Liver (tissue), 5 donors: ENCODE data around the gene VTCN1. TPM values are rescaled to one million over a fixed set of nuclear protein-coding genes. Genes with fewer than 3 reads are reported as not detected.

Experiments used
- polyA plus RNA-seq, 2 donors: library from polyadenylated mRNA; stranded (reverse) in 1 of 2; unstranded in 1 of 2; fragments of 200-250 nt in 1 of 2; fragments of >200 nt in 1 of 2; fragmentation: Nextera tagmentation in 1 of 2; extraction: Ambion mirVana in 1 of 2; gene quantifications; one replicate each; pipeline versions ENCODE4 v1.2.1 to v1.2.3, GENCODE V29; 2013 to 2015
- small RNA-seq: library from RNA; depleted of rRNA; stranded (forward); fragments of <200 nt; gene quantifications from one replicate; pipeline ENCODE3, GENCODE V24; 2014
- total RNA-seq, 2 donors: library from RNA; depleted of rRNA; stranded (reverse); fragments of >200 nt; gene quantifications; one replicate each; pipeline ENCODE4 v1.2.3, GENCODE V29; 2014
- donor health status: healthy.
- donor health status: healthy.
- donor health status: healthy.

VTCN1 gene
- total and polyA plus RNA-seq, 4 donors = 0.28 to 1.0 (median 0.45) TPM

Small RNA genes lying within 50 kb of the gene (small RNA-seq; reads per million reads assigned to genes)
- gene MIR942 (0.86 reads per million, percentile 74 among the genes with 10 or more reads in this experiment), gene RF00017 (not detected)

Other genes with a start within 250 kb of the VTCN1 start
- gene CD101, start 209.2 kb downstream of the VTCN1 start, total RNA-seq = 1 to 10 TPM; 1.0 to 2.0 TPM
- under 1 TPM; 0.24 to 0.29 TPM for gene CD101, start 209.2 kb downstream of the VTCN1 start, polyA plus RNA-seq
- 10 to 100 TPM in 1 of 2 donors, 1 to 10 TPM in 1; 2.8 to 16.9 TPM for gene TTF2, start 150.6 kb downstream of the VTCN1 start, total RNA-seq
- gene TTF2, start 150.6 kb downstream of the VTCN1 start, polyA plus RNA-seq = 1 to 10 TPM; 1.3 to 2.8 TPM
- 1 to 10 TPM in 1 of 2 donors, under 1 TPM in 1; 0.59 to 1.5 TPM for gene TRIM45, start 89.2 kb downstream of the VTCN1 start, total RNA-seq
- under 1 TPM; 0.28 to 0.44 TPM for gene TRIM45, start 89.2 kb downstream of the VTCN1 start, polyA plus RNA-seq
- 10 to 100 TPM; 27.0 to 58.7 TPM for gene MAN1A2, start 156.5 kb upstream of the VTCN1 start, total RNA-seq
- 10 to 100 TPM; 10.9 to 23.1 TPM for gene MAN1A2, start 156.5 kb upstream of the VTCN1 start, polyA plus RNA-seq